Stomach (tissue), 4 donors: ENCODE results near the gene WDPCP.

Source experiments
- CTCF ChIP-seq, 7 experiments: fragments of 450-650 bp in 4 of 7; fragments of 200-600 bp in 3 of 7; sonication (generic) in 3 of 7; IDR thresholded peaks; one replicate each; pipeline ENCODE4 v1.5.1; 2016 to 2019; ENCODE audit warnings: antibody characterized with exemption in 7 of 7, control low read depth in 2 of 7, mild to moderate bottlenecking in 1 of 7
- EP300 ChIP-seq: sonication (generic); formaldehyde crosslinking; IDR thresholded peaks from one replicate; pipeline ENCODE4 v1.6.1; 2017; ENCODE audit warnings: antibody characterized with exemption
- POLR2A ChIP-seq, 4 donors: fragments of 450-650 bp; IDR thresholded peaks; one replicate each; pipeline ENCODE4 v1.6.1; 2016; ENCODE audit warnings: antibody characterized with exemption in 4 of 4, control low read depth in 2 of 4, mild to moderate bottlenecking in 1 of 4, moderate library complexity in 1 of 4
- POLR2AphosphoS5 ChIP-seq, 3 donors: sonication (generic); formaldehyde crosslinking; IDR thresholded peaks; one replicate each; pipeline ENCODE4 v1.6.1; 2016; ENCODE audit warnings: antibody characterized with exemption in 3 of 3

DNA sequence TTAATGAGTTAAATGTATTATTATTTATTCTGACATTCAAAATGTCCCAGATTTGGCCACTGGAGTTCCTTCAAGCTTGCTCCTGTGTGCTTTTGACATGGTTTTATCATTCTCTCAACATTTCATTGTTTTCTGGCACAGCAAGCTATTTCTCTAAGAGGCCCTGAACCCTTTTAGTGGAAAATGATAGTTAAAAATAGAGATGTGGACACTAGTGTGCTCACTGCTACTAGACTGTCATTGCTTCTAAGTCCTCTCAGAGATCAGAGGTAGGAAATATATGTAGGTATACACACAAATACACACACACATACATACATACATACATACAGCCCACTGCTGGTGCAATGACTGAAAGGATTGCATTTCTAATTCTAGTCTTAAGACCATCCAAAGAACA is 25.5 kb downstream of the WDPCP start:
- no peak for TF ChIP-seq CTCF (IDR thresholded peaks at IDR 0.05)
- no peak for TF ChIP-seq POLR2A (IDR thresholded peaks at IDR 0.05)
- TF ChIP-seq EP300: no peak
- TF ChIP-seq POLR2AphosphoS5 (IDR thresholded peaks at IDR 0.05): no peak
